GM23248 (cell line): ENCODE results near the gene RASGRF1. TPM values are rescaled to one million over a fixed set of nuclear protein-coding genes. Genes with fewer than 3 reads are reported as not detected.

ENCODE experiments used
- DNase-seq: peaks from one replicate; pipeline ENCODE4 v3.0.0-alpha.2; 2015
- H2AFZ ChIP-seq: fragments of 200-600 bp; sonication (generic); 2 replicates; pipeline ENCODE4 v1.6.1; 2016; ENCODE audit warnings: antibody characterized with exemption
- H3F3A ChIP-seq: fragments of 200-600 bp; sonication (generic); 2 replicates; pipeline ENCODE4 v1.6.1; 2016; ENCODE audit warnings: mild to moderate bottlenecking, antibody characterized with exemption, mixed run types; ENCODE audit not compliant: insufficient read depth
- H3K27ac ChIP-seq: fragments of 200-600 bp; sonication (generic); 2 replicates; pipeline ENCODE4 v1.5.1; 2016; ENCODE audit warnings: mild to moderate bottlenecking
- H3K27me3 ChIP-seq: fragments of 200-600 bp; sonication (generic); replicated peaks from 2 replicates; pipeline ENCODE4 v1.6.1; 2016; ENCODE audit warnings: mild to moderate bottlenecking; ENCODE audit not compliant: insufficient read depth
- H3K36me3 ChIP-seq: fragments of 200-600 bp; sonication (generic); 2 replicates; pipeline ENCODE4 v1.6.1; 2016; ENCODE audit warnings: low read depth, mild to moderate bottlenecking
- H3K4me1 ChIP-seq: fragments of 200-600 bp; sonication (generic); 2 replicates; pipeline ENCODE4 v1.6.1; 2016; ENCODE audit warnings: mild to moderate bottlenecking; ENCODE audit not compliant: insufficient read depth
- H3K4me2 ChIP-seq: fragments of 200-600 bp; sonication (generic); one replicate; pipeline ENCODE4 v1.6.1; 2016; ENCODE audit warnings: mild to moderate bottlenecking; ENCODE audit not compliant: unreplicated experiment
- H3K4me3 ChIP-seq: fragments of 200-600 bp; sonication (generic); 2 replicates; pipeline ENCODE4 v1.5.1; 2016; ENCODE audit warnings: mild to moderate bottlenecking
- H3K79me2 ChIP-seq: fragments of 200-600 bp; sonication (generic); 2 replicates; pipeline ENCODE4 v1.6.1; 2016; ENCODE audit warnings: mild to moderate bottlenecking; ENCODE audit not compliant: insufficient read depth
- H3K9ac ChIP-seq: fragments of 200-600 bp; sonication (generic); 2 replicates; pipeline ENCODE4 v1.6.1; 2016; ENCODE audit warnings: mild to moderate bottlenecking
- H3K9me2 ChIP-seq: fragments of 200-600 bp; sonication (generic); 2 replicates; pipeline ENCODE4 v1.6.1; 2016; ENCODE audit warnings: mixed run types, mild to moderate bottlenecking, moderate library complexity; ENCODE audit not compliant: insufficient read depth
- H3K9me3 ChIP-seq: fragments of 200-600 bp; sonication (generic); one replicate; pipeline ENCODE4 v1.6.1; 2017; ENCODE audit warnings: low read depth
- H4K20me1 ChIP-seq: fragments of 200-600 bp; sonication (generic); 2 replicates; pipeline ENCODE4 v1.6.0; 2016; ENCODE audit not compliant: insufficient read depth
- EZH2 ChIP-seq: fragments of 200-600 bp; sonication (generic); IDR thresholded peaks from 2 replicates; pipeline ENCODE4 v1.6.1; 2018; ENCODE audit warnings: antibody characterized with exemption, mild to moderate bottlenecking; ENCODE audit not compliant: insufficient read depth, poor library complexity, severe bottlenecking
- EZH2phosphoT487 ChIP-seq: fragments of 200-600 bp; sonication (generic); IDR thresholded peaks from 2 replicates; pipeline ENCODE4 v1.6.1; 2018; ENCODE audit warnings: antibody characterized with exemption, moderate library complexity, mild to moderate bottlenecking, low read depth; ENCODE audit not compliant: insufficient read depth
- WGBS, 2 experiments: methylation state at CpG; one replicate each; pipeline ENCODE4 v1.1.6; 2015 to 2017; ENCODE audit warnings: low lambda C conversion rate in 2 of 2, low coverage in 1 of 2; ENCODE audit errors: missing lambda C conversion rate in 2 of 2; 5-methylcytosine and 5-hydroxymethylcytosine counted together
- in situ Hi-C: fragments of 300-500 bp; cut with MboI; formaldehyde crosslinking; loops from 2 replicates; pipeline ENCODE4 v1.15.0; 2020
- polyA plus RNA-seq: library from polyadenylated mRNA; unstranded; fragments of >200 nt; fragmentation: Nextera tagmentation; extraction: Ambion mirVana; gene quantifications from 2 replicates; pipeline ENCODE4 v1.2.1, GENCODE V29; 2016
- total RNA-seq: library from RNA; depleted of rRNA; stranded (reverse); fragments of >200 nt; shearing (Covaris generic); gene quantifications from 2 replicates; pipeline ENCODE4 v1.2.3, GENCODE V29; 2014

The RASGRF1 gene
- total and polyA plus RNA-seq, 2 experiments from 2014 or later = not detected

GRCh38 chr15:78993931-78994530, 96.5 kb downstream of the RASGRF1 start:
- Histone ChIP-seq H3K79me2 (no peaks in the 10 kb centered on the region), H3K9ac (no peak overlapping the region), H2AFZ (no peak overlapping the region), H3K9me3 (no peaks in the 10 kb centered on the region), H4K20me1 (no peaks in the 10 kb centered on the region), H3K27me3 (no peaks in the 10 kb centered on the region), H3K4me2 (no peak overlapping the region), H3K9me2 (no peaks in the 10 kb centered on the region), H3F3A (peaks cover under 1% of the 10 kb centered on the region; the same call in 1 of the 2 replicates), H3K36me3 (no peaks in the 10 kb centered on the region), H3K27ac (no peak overlapping the region), H3K4me3 (no peak overlapping the region), H3K4me1 (peaks cover 4% of the 10 kb centered on the region)
- WGBS, 2 experiments = 77 to 81% methylated on average over 10 of the region's 10 CpGs
- TF ChIP-seq EZH2 (no peak), EZH2phosphoT487 (no peak)
- in situ Hi-C loops = no loop called here
- no peak for DNase-seq

GRCh38 chr15:78993257-78993930, 97.2 kb downstream of the RASGRF1 start:
- in situ Hi-C loops = no loop called here
- H3K9me2 ChIP-seq = no peaks in the 10 kb centered on the region
- 81 to 86% methylated on average over 4 of the region's 4 CpGs for WGBS, 2 experiments

GRCh38 chr15:78992416-78993256, 97.9 kb downstream of the RASGRF1 start:
- WGBS, 2 experiments = 75% methylated on average over 15 to 17 of the region's 17 CpGs
- in situ Hi-C loops = no loop called here
- no peak for DNase-seq

More at GRCh38 chr15:78993257-78993930, 97.2 kb downstream of the RASGRF1 start:
- Histone ChIP-seq H3K27ac (no peak overlapping the region), H3K4me3 (no peak overlapping the region), H3K4me1 (peaks cover 9% of the 10 kb centered on the region), H3K36me3 (no peaks in the 10 kb centered on the region), H3K9ac (no peak overlapping the region), H3K79me2 (no peaks in the 10 kb centered on the region), H3K4me2 (no peak overlapping the region), H4K20me1 (no peaks in the 10 kb centered on the region), H3K9me3 (no peaks in the 10 kb centered on the region), H3K27me3 (no peaks in the 10 kb centered on the region), H2AFZ (no peak overlapping the region), H3F3A (peaks cover 4% of the 10 kb centered on the region; the same call in 1 of the 2 replicates)
- DNase-seq = no peak
- no peak for TF ChIP-seq EZH2
- TF ChIP-seq EZH2phosphoT487 = no peak

GRCh38 chr15:78991879-78992278, 98.7 kb downstream of the RASGRF1 start:
- in situ Hi-C loops = no loop called here
- no peak for DNase-seq
- H3K79me2 ChIP-seq = no peaks in the 10 kb centered on the region

More at GRCh38 chr15:78992416-78993256, 97.9 kb downstream of the RASGRF1 start:
- Histone ChIP-seq H3K9ac (no peak overlapping the region), H3K9me2 (no peaks in the 10 kb centered on the region), H3K27ac (no peak overlapping the region), H3K4me1 (peaks cover 14% of the 10 kb centered on the region), H2AFZ (no peak overlapping the region), H3K36me3 (no peaks in the 10 kb centered on the region), H4K20me1 (no peaks in the 10 kb centered on the region), H3K27me3 (no peaks in the 10 kb centered on the region), H3F3A (peaks cover 10% of the 10 kb centered on the region; the same call in 1 of the 2 replicates), H3K79me2 (no peaks in the 10 kb centered on the region), H3K4me2 (no peak overlapping the region), H3K9me3 (no peaks in the 10 kb centered on the region), H3K4me3 (no peak overlapping the region)
- TF ChIP-seq EZH2 = no peak
- TF ChIP-seq EZH2phosphoT487 = no peak

More at GRCh38 chr15:78991879-78992278, 98.7 kb downstream of the RASGRF1 start:
- Histone ChIP-seq H3K9me3 (no peaks in the 10 kb centered on the region), H3K4me1 (peaks cover 14% of the 10 kb centered on the region), H2AFZ (no peak overlapping the region), H3K9ac (no peak overlapping the region), H3K36me3 (no peaks in the 10 kb centered on the region), H3K27ac (no peak overlapping the region), H4K20me1 (no peaks in the 10 kb centered on the region), H3K27me3 (no peaks in the 10 kb centered on the region), H3K4me2 (no peak overlapping the region), H3K9me2 (no peaks in the 10 kb centered on the region), H3F3A (peaks cover 14% of the 10 kb centered on the region; the same call in 1 of the 2 replicates), H3K4me3 (no peak overlapping the region)
- TF ChIP-seq EZH2phosphoT487 (no peak), EZH2 (no peak)
- 87 to 96% methylated on average over 10 to 13 of the region's 15 CpGs for WGBS, 2 experiments
